ENCODE results near the gene PROM1. TPM values are rescaled to one million over a fixed set of nuclear protein-coding genes. Genes with fewer than 3 reads are reported as not detected.

The PROM1 gene
- total and polyA plus RNA-seq, 2 of the 4 experiments (the other 2 are of a cell fraction): not detected

DNA sequence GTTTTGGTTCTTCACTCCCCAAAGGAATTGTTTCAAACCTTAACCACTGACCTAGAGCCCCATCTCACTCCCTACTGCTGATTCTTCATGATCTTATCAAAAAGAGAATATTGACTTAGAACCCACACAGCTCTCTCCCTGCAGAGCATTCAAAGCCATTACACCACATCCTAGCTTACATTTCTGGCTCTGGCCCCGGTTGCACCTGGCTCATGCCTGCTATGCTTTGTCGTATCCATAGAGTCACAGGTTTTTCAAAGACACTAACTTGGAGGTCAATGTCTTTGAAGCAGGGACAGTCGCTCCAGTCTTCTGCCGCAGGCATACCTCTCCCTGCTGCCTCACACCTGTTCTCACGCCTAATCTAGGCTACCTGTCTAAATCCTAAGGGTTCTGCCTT lies 78.1 kb downstream of the PROM1 start:
- in situ Hi-C loops (cut with MboI; ENCODE audit: low sequenced_read_pairs) (no loop called here), intact Hi-C loops (cut with micrococcal nuclease) (loop anchor here (10.0 kb wide), 1 partner anchor 771 kb away; no protein-coding TSS in a partner anchor), dilution Hi-C loops (cut with HindIII; ENCODE audit: low sequenced_read_pairs, unreplicated experiment) (no loop called here)
- Histone ChIP-seq H2AFZ (replicated peaks; ENCODE audit: low read length, poor library complexity) (no peak overlapping the region), H2BK120ac (ENCODE audit: low read depth, low read length) (no peak overlapping the region), H3K36me3 (ENCODE audit: control insufficient read depth, insufficient read depth, low read length) (no peaks in the 10 kb centered on the region), H3K9me1 (ENCODE audit: insufficient read depth, low read length) (no peaks in the 10 kb centered on the region), H2AK9ac (replicated peaks; ENCODE audit: low read depth, low read length, poor library complexity) (no peak overlapping the region), H2BK15ac (ENCODE audit: low read depth, low read length) (no peak overlapping the region), H2BK20ac (ENCODE audit: low read depth, low read length) (no peak overlapping the region), H3K23ac (ENCODE audit: low read depth, low read length) (no peak overlapping the region), H3K4me1 (ENCODE audit: control insufficient read depth, insufficient read depth, low read length) (no peaks in the 10 kb centered on the region), H2BK5ac (ENCODE audit: low read depth, low read length, poor library complexity, severe bottlenecking) (no peak overlapping the region), H4K5ac (ENCODE audit: low read depth, low read length) (no peak overlapping the region), H3K27ac (ENCODE audit: insufficient read depth, low read length) (no peak overlapping the region), H3K79me1 (ENCODE audit: low read depth in 1 of 2, low read length in 2 of 2) (no peaks in the 10 kb centered on the region), H3K56ac (ENCODE audit: extremely low read depth, insufficient read depth, low read length) (no peak overlapping the region), H3K14ac (replicated peaks; ENCODE audit: low read depth, low read length) (no peak overlapping the region), H4K8ac (ENCODE audit: low read depth in 2 of 2, low read length in 2 of 2) (no peak overlapping the region), H3K4ac (ENCODE audit: low read depth, low read length) (no peak overlapping the region), H3K18ac (ENCODE audit: low read depth, low read length) (no peak overlapping the region), H3K9me3 (ENCODE audit: control insufficient read depth, insufficient read depth, low read length) (no peaks in the 10 kb centered on the region), H4K91ac (ENCODE audit: insufficient read depth, low read depth, low read length) (no peak overlapping the region), H2AK5ac (ENCODE audit: low read depth, low read length) (no peak overlapping the region), H3K4me3 (ENCODE audit: insufficient read depth, low read depth, low read length) (no peak overlapping the region), H3K27me3 (ENCODE audit: control insufficient read depth, insufficient read depth, low read length) (peaks cover 20% of the 10 kb centered on the region), H4K20me1 (ENCODE audit: insufficient read depth, low read length) (no peaks in the 10 kb centered on the region), H3K9ac (ENCODE audit: low read depth, low read length) (no peak overlapping the region), H3K4me2 (ENCODE audit: low read depth, low read length) (no peak overlapping the region)
- CTCF ChIA-PET: no interaction called here
- ATAC-seq (ENCODE audit: low read depth): no peak
- BruUV-seq (replicated peaks): no TSS peak
- no peak for DNase-seq
- 100% methylated on average over 1 of the region's 5 CpGs; no CpG with 5 or more reads in 1 of the 2 experiments for WGBS, 2 experiments (ENCODE audit: extremely low coverage in 2 of 2, insufficient read length in 1 of 2)
- no peak for TF ChIP-seq RCOR1 (IDR thresholded peaks at IDR 0.05; ENCODE audit: insufficient replicate concordance, low read length)
- TF ChIP-seq RAD21 (IDR thresholded peaks at IDR 0.05; ENCODE audit: low read length): no peak
- TF ChIP-seq, protein P1, sequence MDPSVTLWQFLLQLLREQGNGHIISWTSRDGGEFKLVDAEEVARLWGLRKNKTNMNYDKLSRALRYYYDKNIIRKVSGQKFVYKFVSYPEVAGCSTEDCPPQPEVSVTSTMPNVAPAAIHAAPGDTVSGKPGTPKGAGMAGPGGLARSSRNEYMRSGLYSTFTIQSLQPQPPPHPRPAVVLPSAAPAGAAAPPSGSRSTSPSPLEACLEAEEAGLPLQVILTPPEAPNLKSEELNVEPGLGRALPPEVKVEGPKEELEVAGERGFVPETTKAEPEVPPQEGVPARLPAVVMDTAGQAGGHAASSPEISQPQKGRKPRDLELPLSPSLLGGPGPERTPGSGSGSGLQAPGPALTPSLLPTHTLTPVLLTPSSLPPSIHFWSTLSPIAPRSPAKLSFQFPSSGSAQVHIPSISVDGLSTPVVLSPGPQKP (IDR thresholded peaks at IDR 0.05; ENCODE audit: borderline replicate concordance, low read depth, low read length): no peak
- no peak for TF ChIP-seq SMC3 (IDR thresholded peaks at IDR 0.05; ENCODE audit: low read depth, low read length)
- TF ChIP-seq MAZ (IDR thresholded peaks at IDR 0.05; ENCODE audit: borderline replicate concordance, low read depth, low read length): no peak
- TF ChIP-seq, protein P2, sequence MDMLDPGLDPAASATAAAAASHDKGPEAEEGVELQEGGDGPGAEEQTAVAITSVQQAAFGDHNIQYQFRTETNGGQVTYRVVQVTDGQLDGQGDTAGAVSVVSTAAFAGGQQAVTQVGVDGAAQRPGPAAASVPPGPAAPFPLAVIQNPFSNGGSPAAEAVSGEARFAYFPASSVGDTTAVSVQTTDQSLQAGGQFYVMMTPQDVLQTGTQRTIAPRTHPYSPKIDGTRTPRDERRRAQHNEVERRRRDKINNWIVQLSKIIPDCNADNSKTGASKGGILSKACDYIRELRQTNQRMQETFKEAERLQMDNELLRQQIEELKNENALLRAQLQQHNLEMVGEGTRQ (IDR thresholded peaks at IDR 0.05; ENCODE audit: low read depth, low read length): no peak
- TF ChIP-seq FOS (IDR thresholded peaks at IDR 0.05; ENCODE audit: low read depth, low read length): no peak
- TF ChIP-seq RFX5 (IDR thresholded peaks at IDR 0.05; ENCODE audit: low read depth, low read length): no peak
- POLR2A ChIA-PET (ENCODE audit: unreplicated experiment): interaction anchor here (0.6 kb wide), 1 partner anchor 200 kb away, joined by 4 read pairs; no protein-coding TSS in a partner anchor
